ENCODE data around the gene PCP4L1. TPM values are rescaled to one million over a fixed set of nuclear protein-coding genes. Genes with fewer than 3 reads are reported as not detected.

PCP4L1 gene
- total RNA-seq, 1 experiment from 2014 or later, result 0.35 TPM

DNA sequence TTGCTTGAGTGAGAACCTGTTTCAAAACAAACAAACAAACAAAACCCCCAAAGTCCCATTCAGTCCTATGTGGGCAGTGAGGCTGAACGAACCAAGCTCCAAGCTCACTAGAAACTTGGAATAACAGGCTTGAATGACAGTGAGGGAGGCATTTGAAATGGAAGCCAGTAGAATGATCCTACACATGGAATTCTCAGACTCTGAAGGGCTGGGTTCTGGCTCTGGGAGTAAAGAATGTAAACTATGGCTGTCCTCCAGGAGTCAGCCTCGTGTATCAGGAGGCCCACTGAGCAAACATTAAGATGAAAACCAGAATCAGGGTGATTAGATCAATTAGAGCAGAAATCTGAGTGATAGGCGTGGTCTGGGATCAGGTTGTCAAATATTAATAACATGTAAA lies 14.9 kb downstream of the PCP4L1 start:
- DNase-seq, result no peak
- H3K36me3 ChIP-seq (replicated peaks; ENCODE audit: control insufficient read depth, insufficient read depth, low read length), result no peaks in the 10 kb centered on the region
- H3K4me3 ChIP-seq (ENCODE audit: insufficient read depth, low read depth, low read length), result no peak overlapping the region
- H3K27me3 ChIP-seq (ENCODE audit: control insufficient read depth, insufficient read depth, low read length), result no peaks in the 10 kb centered on the region; the same call in 1 of the 2 replicates

DNA sequence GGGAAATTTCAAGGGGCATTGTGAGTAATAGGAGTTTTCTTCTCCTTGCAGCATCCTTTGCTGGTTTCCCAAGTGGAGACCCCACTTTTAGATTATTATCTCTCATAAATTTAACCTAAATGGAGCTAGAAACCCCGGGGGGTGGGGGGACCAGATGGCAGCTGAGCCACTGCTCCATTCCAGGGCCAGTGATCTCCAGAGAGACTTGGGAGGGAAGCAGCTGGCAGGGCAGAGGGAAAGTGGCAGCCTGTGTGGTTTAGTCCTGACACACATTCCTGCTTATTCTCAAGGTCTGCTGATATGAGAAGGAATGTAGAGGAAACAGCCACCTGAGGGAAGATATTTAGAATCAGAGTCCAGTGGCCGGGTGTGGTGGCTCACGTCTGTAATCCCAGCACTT lies 16.3 kb downstream of the PCP4L1 start:
- Histone ChIP-seq H3K4me3 (ENCODE audit: insufficient read depth, low read depth, low read length) (no peak overlapping the region), H3K27me3 (ENCODE audit: control insufficient read depth, insufficient read depth, low read length) (no peaks in the 10 kb centered on the region; the same call in 1 of the 2 replicates), H3K36me3 (replicated peaks; ENCODE audit: control insufficient read depth, insufficient read depth, low read length) (no peaks in the 10 kb centered on the region)
- DNase-seq, result no peak

DNA sequence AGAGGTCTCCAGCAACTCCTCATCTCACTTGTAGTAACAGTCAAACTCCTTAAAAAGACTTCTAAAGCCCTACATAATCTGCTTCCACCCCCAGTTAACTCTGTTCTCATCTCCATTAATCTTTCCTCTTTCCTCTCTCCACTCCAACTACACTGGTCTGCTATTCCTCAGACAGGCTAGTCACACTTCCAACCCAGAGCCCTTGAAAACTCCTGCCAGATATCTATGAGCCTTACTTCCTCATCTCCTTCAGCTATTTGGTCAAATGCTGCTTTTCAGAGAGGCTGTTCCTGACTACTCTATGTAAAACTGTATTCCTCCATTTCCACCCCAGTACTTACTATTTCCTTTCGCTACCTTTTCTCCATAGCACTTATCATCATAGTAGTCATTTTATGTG lies 24.4 kb downstream of the PCP4L1 start:
- no peak for DNase-seq
- Histone ChIP-seq H3K4me3 (ENCODE audit: insufficient read depth, low read depth, low read length) (no peak overlapping the region), H3K27me3 (ENCODE audit: control insufficient read depth, insufficient read depth, low read length) (no peaks in the 10 kb centered on the region; the same call in 1 of the 2 replicates), H3K36me3 (replicated peaks; ENCODE audit: control insufficient read depth, insufficient read depth, low read length) (no peaks in the 10 kb centered on the region)

DNA sequence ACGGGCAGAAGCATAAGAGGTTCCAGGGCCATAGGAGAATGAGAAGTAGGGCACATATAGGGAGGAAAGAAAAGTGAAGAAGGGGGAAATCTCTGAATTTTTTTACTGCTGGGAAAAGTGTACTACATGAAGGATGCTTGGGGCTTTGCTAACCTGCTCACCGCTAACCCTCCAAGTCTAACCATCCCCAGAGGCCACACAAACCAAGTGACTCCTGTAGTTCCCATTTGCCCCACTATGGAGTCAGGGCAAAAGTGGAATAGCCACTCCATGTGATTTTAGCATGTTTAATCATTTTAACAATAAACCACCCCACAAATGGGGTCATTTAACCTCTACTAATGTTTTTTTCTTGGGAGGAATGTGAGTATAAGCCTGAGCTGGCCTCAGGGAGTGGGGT lies 26.6 kb downstream of the PCP4L1 start:
- no peak for DNase-seq
- H3K36me3 ChIP-seq (replicated peaks; ENCODE audit: control insufficient read depth, insufficient read depth, low read length), result no peaks in the 10 kb centered on the region
- no peaks in the 10 kb centered on the region; the same call in 1 of the 2 replicates for H3K27me3 ChIP-seq (ENCODE audit: control insufficient read depth, insufficient read depth, low read length)
- no peak overlapping the region for H3K4me3 ChIP-seq (ENCODE audit: insufficient read depth, low read depth, low read length)

DNA sequence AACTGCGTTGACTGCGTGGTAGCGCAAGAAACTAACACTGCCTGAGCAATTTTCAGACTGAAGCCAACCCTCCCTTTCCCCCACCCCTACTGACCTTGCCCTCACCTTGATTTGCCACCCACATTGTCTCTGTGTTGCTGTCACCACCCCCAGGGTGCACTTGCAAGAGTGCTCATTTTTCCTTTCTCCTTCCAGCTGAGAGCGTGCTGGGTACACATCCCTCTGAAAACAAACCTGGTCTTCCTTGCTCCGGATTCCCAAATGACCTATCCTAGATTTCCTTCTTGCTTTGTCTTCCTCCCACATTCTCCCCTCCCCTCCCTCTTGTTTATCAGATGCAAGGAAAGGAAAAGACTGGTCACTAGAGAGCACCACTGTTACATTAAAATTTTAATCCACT lies 27.0 kb downstream of the PCP4L1 start:
- H3K4me3 ChIP-seq (ENCODE audit: insufficient read depth, low read depth, low read length), result no peak overlapping the region
- H3K36me3 ChIP-seq (replicated peaks; ENCODE audit: control insufficient read depth, insufficient read depth, low read length), result no peaks in the 10 kb centered on the region
- H3K27me3 ChIP-seq (ENCODE audit: control insufficient read depth, insufficient read depth, low read length), result no peaks in the 10 kb centered on the region; the same call in 1 of the 2 replicates
- peak; percentile 70 for DNase-seq

DNA sequence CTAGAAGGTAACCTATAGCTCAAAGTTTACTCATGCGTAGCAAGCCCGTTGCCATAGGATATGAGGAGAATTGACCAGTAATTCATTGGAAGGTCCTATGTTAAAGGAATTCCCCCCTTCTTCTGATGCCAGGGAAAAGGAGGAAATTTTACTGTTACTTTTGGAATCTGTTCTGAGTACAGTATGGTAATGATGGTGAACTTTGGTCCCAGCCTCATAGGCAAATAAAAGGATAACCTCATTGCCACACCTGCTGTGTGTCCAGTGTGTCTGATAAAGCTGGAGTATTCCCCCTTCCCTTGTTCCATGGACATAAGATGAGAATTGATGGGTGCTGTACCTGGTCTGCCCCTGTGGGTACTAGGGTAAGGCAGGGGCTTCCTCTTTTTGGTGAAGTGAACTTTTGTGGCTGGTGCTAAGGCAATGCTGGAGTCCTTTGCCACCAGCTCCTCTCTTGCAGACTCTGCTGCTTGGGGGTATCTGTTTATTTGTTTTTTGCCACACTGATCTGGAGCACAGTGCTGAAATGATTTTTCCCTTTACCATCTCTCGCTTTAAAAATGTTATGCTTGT lies 29.0 kb downstream of the PCP4L1 start:
- Histone ChIP-seq H3K4me3 (ENCODE audit: insufficient read depth, low read depth, low read length) (no peak overlapping the region), H3K36me3 (replicated peaks; ENCODE audit: control insufficient read depth, insufficient read depth, low read length) (no peaks in the 10 kb centered on the region), H3K27me3 (ENCODE audit: control insufficient read depth, insufficient read depth, low read length) (no peaks in the 10 kb centered on the region; the same call in 1 of the 2 replicates)
- DNase-seq, result no peak

DNA sequence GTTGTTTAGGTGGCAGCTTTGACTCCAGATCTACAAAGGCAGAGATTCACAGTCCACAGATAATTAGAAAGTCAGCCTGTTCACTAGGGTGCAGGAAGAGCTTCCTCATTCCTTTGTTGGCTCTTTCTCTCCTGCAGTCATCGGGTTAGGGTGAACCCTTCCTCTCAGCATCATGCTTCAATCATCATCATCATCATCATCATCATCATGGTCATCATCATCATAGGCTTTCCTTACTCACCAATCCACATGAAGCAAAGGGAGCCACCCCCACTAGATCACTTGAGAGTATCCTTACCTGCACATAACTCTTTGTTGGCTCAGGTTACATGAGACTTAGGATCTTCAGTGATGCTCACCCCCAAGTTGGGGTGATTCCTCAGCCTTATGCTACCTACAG lies 32.2 kb downstream of the PCP4L1 start:
- H3K36me3 ChIP-seq (replicated peaks; ENCODE audit: control insufficient read depth, insufficient read depth, low read length), result no peaks in the 10 kb centered on the region
- DNase-seq, result no peak

DNA sequence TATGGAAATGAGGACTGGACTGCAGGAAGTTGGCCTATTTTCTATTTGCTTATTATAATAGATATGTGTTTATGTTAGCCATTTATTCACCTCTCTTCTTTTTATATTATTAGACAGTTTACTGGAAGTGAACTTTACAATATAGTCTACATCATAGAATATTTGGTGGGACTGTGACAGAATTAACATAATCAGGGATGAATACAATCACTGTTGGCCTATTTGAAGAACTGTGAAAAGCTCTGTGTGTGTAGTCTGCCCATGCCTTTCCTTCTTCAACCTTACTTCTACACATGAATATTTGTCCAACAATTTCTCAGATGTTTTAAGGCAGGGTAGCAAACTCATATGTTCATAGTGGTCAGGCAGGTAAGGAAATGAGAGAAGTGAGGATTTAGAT lies 38.9 kb downstream of the PCP4L1 start:
- H3K27me3 ChIP-seq (ENCODE audit: control insufficient read depth, insufficient read depth, low read length), result no peaks in the 10 kb centered on the region
- no peak for DNase-seq
- no peak overlapping the region for H3K4me3 ChIP-seq (ENCODE audit: insufficient read depth, low read depth, low read length)
- no peaks in the 10 kb centered on the region for H3K36me3 ChIP-seq (replicated peaks; ENCODE audit: control insufficient read depth, insufficient read depth, low read length)

More for the DNA sequence above, 32.2 kb downstream of the PCP4L1 start:
- H3K4me3 ChIP-seq (ENCODE audit: insufficient read depth, low read depth, low read length), result no peak overlapping the region
- H3K27me3 ChIP-seq (ENCODE audit: control insufficient read depth, insufficient read depth, low read length), result no peaks in the 10 kb centered on the region

DNA sequence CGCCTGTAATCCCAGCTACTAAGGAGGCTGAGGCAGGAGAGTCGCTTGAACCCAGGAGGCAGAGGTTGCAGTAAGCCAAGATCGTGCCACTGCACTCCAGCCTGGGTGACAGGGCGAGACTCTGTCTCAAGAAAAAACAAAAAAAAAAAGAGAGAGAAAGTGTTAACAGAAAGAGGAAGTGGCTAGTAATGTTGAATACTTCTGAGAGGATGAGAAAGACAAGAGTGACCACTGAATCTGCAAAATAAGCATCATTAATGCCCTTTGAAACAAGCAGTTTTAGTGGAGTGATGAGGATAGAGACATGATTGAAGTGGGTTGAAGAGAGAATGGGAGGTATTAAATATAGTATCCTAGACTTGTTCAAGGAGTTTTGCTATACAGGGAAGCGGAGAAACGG lies 39.6 kb downstream of the PCP4L1 start:
- Histone ChIP-seq H3K27me3 (ENCODE audit: control insufficient read depth, insufficient read depth, low read length) (no peaks in the 10 kb centered on the region), H3K4me3 (ENCODE audit: insufficient read depth, low read depth, low read length) (no peak overlapping the region), H3K36me3 (replicated peaks; ENCODE audit: control insufficient read depth, insufficient read depth, low read length) (no peaks in the 10 kb centered on the region)
- DNase-seq, result no peak

DNA sequence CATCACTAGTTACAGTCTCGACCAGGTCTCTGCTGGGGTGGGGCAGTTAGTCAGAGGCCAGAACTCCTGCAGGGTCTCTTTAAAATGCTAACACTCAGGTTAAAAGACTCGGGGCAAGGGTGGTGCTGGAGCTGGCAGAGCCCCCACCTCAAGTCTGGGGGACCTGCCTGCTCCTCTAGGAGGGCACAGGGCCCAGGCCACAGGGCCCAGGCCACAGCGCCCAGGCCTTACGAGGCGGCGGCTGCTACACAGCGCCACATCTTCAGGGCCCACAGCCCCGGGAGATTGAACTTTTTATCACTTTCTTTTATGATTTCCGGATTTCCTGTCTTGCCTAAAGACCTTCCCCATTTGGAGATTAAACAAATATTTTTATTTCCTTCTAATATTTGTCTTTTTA lies 40.8 kb downstream of the PCP4L1 start:
- Histone ChIP-seq H3K36me3 (replicated peaks; ENCODE audit: control insufficient read depth, insufficient read depth, low read length) (no peaks in the 10 kb centered on the region), H3K4me3 (ENCODE audit: insufficient read depth, low read depth, low read length) (no peak overlapping the region), H3K27me3 (ENCODE audit: control insufficient read depth, insufficient read depth, low read length) (no peaks in the 10 kb centered on the region)
- DNase-seq, result peak; percentile 52

DNA sequence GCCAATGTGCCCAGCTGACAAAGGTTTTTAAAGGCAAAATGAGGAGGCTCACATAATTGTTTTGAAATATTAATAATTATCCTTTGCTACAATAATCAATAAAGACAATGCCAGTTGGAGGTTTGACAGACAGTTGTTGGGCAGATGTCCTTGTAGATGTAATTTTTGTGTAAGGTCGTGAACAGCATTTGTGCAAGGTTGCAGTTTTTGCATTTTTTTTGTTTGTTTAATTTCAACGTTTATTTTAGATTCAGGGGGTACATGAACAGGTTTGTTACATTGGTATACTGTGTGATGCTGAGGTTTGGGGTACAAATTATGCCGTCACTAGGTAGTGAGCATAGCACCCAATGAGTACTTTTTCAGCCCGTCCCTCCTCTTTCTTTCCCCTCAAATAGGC lies 41.9 kb downstream of the PCP4L1 start:
- Histone ChIP-seq H3K27me3 (ENCODE audit: control insufficient read depth, insufficient read depth, low read length) (no peaks in the 10 kb centered on the region), H3K36me3 (replicated peaks; ENCODE audit: control insufficient read depth, insufficient read depth, low read length) (no peaks in the 10 kb centered on the region)
- DNase-seq, result no peak

DNA sequence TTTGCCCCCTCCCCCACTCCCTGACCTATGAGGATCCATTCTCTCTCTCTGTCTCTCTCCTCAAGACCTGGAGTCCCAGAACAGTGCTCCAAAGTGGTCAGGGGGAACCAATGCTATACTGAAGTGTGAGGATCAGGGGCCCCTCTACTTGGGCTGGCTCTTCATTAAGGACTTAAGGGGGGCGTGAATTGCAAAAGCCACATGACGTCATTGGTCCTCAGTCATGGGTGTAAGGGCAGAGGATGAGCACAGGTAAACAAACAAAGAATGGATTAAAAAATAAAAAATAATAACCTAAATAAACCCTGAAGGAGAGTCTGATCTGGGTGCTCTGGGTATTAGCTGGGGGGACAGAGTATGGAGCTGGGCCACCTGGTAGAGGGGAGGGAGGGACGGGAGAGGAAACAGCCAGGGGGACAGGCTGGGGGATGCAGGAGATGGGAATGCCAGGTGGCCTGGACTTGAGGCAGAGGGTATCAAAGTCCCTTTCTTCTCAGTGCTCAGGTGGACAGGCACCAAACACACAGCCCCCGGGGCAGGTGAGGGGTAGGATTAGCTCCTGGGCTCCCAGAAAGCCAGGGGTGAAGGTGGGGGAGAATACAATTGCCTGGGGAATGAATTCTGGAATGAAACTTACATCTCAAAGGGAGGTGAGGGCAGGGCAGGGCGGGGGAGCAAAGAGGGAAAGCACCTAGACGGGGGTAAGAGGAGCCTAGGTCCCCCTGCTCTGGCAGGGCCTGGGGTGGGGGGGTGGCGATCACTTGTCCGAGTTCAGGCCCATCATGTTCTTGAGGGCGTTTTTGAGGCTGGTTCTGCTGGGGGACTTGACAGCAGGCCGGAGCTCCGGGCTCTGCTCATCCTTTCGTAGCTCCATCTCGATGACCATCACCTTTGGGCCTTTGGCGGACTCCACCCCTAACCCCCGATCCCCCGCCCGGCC lies 46.7 kb downstream of the PCP4L1 start:
- DNase-seq, result peak; percentile 64
- Histone ChIP-seq H3K27me3 (ENCODE audit: control insufficient read depth, insufficient read depth, low read length) (no peaks in the 10 kb centered on the region), H3K4me3 (ENCODE audit: insufficient read depth, low read depth, low read length) (peak overlapping the region; percentile 95), H3K36me3 (replicated peaks; ENCODE audit: control insufficient read depth, insufficient read depth, low read length) (no peaks in the 10 kb centered on the region)

More for the DNA sequence above, 41.9 kb downstream of the PCP4L1 start:
- no peak overlapping the region for H3K4me3 ChIP-seq (ENCODE audit: insufficient read depth, low read depth, low read length)

DNA sequence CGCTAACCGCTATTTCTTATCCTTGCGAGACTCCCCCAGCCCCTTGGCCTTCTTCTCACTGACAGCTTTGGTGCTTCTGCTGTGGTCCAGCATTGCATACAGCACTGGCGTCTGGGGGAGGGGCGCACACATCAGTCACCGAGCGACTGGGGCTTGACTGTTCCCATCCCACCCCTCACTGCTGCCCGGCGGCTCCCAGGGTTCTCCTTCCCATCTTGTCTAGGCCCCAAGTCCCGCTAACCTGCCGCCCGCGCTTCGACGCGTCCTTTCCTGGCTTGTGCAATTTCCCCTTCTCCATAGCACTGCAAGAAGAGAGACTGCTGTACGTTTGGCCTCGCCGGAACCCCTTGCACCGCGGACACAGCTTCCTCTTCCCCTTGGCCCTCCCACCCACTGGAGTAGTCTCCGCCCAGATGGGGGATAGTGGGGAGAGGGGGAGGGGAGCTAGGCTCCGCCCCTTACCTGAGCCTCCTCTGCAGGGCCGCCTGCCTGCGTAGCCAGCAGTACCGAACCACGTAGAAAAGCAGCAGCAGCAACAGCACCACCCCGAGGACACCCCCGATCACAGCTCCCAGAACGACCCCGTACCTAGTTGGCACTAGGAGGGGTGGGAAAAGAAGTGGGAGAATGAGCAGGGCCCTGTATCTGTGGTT lies 47.4 kb downstream of the PCP4L1 start:
- H3K27me3 ChIP-seq (ENCODE audit: control insufficient read depth, insufficient read depth, low read length), result no peaks in the 10 kb centered on the region
- H3K36me3 ChIP-seq (replicated peaks; ENCODE audit: control insufficient read depth, insufficient read depth, low read length), result no peaks in the 10 kb centered on the region
- H3K4me3 ChIP-seq (ENCODE audit: insufficient read depth, low read depth, low read length), result peak overlapping the region; percentile 95
- peak; percentile 97 for DNase-seq

DNA sequence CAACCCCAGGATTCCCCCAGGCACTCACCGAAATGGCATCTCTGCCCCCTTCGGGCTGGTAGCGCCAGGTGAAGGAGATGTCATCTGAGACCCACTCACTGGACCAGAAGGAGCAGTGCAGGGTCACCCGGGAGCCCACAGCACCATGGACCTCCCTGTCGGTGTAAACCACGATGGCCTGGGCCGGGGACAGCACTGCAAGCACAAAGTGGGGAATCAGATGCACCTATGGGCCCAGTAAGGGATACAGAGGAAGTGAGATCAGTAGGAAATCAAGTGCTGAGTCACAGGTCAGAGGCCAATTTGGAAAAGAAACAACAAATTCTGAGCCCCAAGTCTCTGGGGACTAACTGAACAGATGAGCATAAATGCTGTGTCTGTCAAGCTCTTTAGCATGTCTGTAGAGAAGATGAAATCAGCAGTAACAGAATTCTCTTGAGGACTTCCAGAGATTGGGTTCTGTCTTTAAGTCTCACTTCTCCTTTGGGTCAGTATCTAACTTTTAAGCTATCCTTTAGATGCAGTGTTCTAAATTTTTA lies 48.8 kb downstream of the PCP4L1 start:
- no peaks in the 10 kb centered on the region for H3K36me3 ChIP-seq (replicated peaks; ENCODE audit: control insufficient read depth, insufficient read depth, low read length)
- no peak overlapping the region for H3K4me3 ChIP-seq (ENCODE audit: insufficient read depth, low read depth, low read length)
- no peak for DNase-seq
- no peaks in the 10 kb centered on the region for H3K27me3 ChIP-seq (ENCODE audit: control insufficient read depth, insufficient read depth, low read length)

Measured in H7 (cell line).